ENCODE data around the gene GPR65. TPM values are rescaled to one million over a fixed set of nuclear protein-coding genes. Genes with fewer than 3 reads are reported as not detected.

Gene GPR65
- total and polyA plus RNA-seq, 9 of the 15 experiments (the other 6 are each of a cell fraction or from before 2014, with no cell fraction given), result 0.03 to 0.11 (median 0.04) TPM; not detected in 6

DNA sequence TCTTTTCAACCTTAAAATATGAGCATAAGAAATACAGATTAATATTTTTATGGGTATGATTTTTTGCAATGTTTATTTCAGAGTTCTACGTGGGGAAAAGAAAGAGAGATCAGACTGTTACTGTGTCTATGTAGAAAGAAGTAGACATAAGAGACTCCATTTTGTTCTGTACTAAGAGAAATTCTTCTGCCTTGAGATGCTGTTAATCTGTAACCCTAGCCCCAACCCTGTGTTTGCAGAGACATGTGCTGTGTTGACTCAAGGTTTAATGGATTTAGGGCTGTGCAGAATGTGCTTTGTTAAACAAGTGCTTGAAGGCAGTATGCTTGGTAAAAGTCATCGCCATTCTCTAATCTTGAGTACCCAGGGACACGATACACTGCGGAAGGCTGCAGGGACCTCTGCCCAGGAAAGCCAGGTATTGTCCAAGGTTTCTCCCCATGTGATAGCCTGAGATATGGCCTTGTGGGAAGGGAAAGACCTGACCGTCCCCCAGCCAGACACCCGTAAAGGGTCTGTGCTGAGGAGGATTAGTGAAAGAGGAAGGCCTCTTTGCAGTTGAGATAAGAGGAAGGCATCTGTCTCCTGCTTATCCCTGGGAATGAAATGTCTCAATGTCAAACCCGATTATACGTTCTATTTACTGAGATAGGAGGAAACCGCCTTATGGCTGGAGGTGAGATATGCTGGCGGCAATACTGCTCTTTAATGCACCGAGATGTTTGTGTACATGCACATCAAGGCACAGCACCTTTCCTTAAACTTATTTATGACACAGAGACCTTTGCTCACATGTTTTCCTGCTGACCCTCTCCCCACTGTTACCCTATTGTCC lies 19.5 kb downstream of the GPR65 start (continued):
- TF ChIP-seq ZNF644 (tag; IDR thresholded peaks at IDR 0.05; ENCODE audit: low read depth), result peak; percentile 73; the same call in 1 of the 2 replicates
- TF ChIP-seq TCF15 (CRISPR knock-in tag; IDR thresholded peaks at IDR 0.05), result 0 out of 2 replicates have a peak, but pooled peaks have one; percentile 25
- peak; percentile 29 for TF ChIP-seq ZNF583 (CRISPR knock-in tag; IDR thresholded peaks at IDR 0.05)
- TF ChIP-seq CC2D1A (IDR thresholded peaks at IDR 0.05), result peak; percentile 98
- TF ChIP-seq NFIC (IDR thresholded peaks at IDR 0.05), result peak; percentile 94
- TF ChIP-seq PTRF (tag; IDR thresholded peaks at IDR 0.05), result peak; percentile 81
- peak; percentile 70; the same call in 1 of the 2 replicates for TF ChIP-seq ZKSCAN8 (CRISPR knock-in tag; IDR thresholded peaks at IDR 0.05)
- 0 out of 4 replicates have a peak, but pooled peaks of 1 of the 2 experiments have one; percentile 8 for TF ChIP-seq FOXK2 (conservative IDR thresholded peaks at IDR 0.05 in 1 of 2, IDR thresholded peaks at IDR 0.05 in 1 of 2; ENCODE audit: low read depth in 2 of 2)
- peak; percentile 43; the same call in 1 of the 2 replicates for TF ChIP-seq RNF2 (IDR thresholded peaks at IDR 0.05)
- TF ChIP-seq PTTG1 (tag; IDR thresholded peaks at IDR 0.05; ENCODE audit: low read depth), result peak; percentile 68; the same call in 1 of the 2 replicates
- peak; percentile 77; the same call in 1 of the 2 replicates for TF ChIP-seq BCOR (IDR thresholded peaks at IDR 0.05)
- TF ChIP-seq SOX6 (IDR thresholded peaks at IDR 0.05), result peak; percentile 92
- TF ChIP-seq TEAD1 (CRISPR knock-in tag; IDR thresholded peaks at IDR 0.05), result peak in 1 of 2 experiments; percentile 71; a peak in 2 of 4 replicates
- TF ChIP-seq ZNF609 (CRISPR knock-in tag; IDR thresholded peaks at IDR 0.05; ENCODE audit: borderline replicate concordance), result peak; percentile 70; the same call in 1 of the 2 replicates
- peak; percentile 64; the same call in 1 of the 2 replicates for TF ChIP-seq TCFL5 (CRISPR knock-in tag; conservative IDR thresholded peaks at IDR 0.05)
- TF ChIP-seq, protein P1, sequence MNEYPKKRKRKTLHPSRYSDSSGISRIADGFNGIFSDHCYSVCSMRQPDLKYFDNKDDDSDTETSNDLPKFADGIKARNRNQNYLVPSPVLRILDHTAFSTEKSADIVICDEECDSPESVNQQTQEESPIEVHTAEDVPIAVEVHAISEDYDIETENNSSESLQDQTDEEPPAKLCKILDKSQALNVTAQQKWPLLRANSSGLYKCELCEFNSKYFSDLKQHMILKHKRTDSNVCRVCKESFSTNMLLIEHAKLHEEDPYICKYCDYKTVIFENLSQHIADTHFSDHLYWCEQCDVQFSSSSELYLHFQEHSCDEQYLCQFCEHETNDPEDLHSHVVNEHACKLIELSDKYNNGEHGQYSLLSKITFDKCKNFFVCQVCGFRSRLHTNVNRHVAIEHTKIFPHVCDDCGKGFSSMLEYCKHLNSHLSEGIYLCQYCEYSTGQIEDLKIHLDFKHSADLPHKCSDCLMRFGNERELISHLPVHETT (CRISPR knock-in tag; conservative IDR thresholded peaks at IDR 0.05 in 1 of 2, IDR thresholded peaks at IDR 0.05 in 1 of 2), result peak in 1 of 2 experiments; percentile 71; a peak in 2 of 4 replicates
- TF ChIP-seq SMAD3 (CRISPR knock-in tag; conservative IDR thresholded peaks at IDR 0.05), result 0 out of 2 replicates have a peak, but pooled peaks have one; percentile 64
- peak; percentile 80; the same call in 1 of the 2 replicates for TF ChIP-seq NCOA1 (IDR thresholded peaks at IDR 0.05; ENCODE audit: low read depth)

Data from K562 (cell line).